Measurements from ENCODE around the gene CLNK.

CLNK gene

GRCh38 chr4:10504570-10505179 is 179.9 kb downstream of the CLNK start:
- no peak for DNase-seq

DNA sequence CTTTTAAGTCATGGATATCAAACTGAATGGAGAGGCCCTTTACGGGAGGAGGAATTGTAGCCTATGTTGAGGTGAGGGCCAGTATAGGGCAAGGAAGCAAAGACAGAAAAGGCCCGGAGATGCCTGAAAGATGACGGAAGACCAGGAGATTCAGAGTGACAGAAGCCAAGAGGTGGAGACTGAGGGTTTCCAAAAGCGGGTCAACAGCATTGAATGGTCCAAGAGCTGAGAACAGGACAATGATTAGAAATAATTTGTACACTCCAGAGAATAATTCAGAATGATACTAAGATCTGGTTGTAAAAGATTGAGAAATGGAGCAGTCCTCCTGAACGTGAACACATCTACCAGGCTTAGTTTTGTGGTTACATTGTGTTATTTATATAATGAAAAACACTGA is 181.9 kb downstream of the CLNK start:
- DNase-seq = no peak

- DNase-seq = no peak
These were observed 183.8 kb downstream of the CLNK start for GRCh38 chr4:10500776-10501175.

- DNase-seq = no peak
These were observed 188.4 kb downstream of the CLNK start for GRCh38 chr4:10496200-10496599.

DNA sequence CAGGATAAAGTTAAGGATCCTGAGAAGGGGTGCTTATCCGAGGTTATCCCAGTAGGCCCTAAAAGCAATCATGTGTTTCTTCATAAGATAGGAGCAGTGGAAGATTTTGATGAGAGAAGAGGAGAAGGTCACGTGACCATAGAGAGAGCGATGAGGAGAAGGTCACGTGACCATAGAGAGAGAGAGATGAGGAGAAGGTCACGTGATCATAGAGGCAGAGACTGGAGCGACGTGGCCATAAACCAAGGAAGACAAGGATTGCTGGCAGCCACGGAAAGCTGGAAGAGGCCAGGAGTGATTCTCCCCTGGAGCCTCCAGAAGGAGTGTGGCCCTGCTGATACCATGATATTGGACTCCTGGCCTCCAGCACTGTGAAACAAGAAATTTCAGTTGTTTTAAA is 188.9 kb downstream of the CLNK start:
- DNase-seq = no peak

GRCh38 chr4:10492464-10492863 is 192.1 kb downstream of the CLNK start:
- no peak for DNase-seq

DNA sequence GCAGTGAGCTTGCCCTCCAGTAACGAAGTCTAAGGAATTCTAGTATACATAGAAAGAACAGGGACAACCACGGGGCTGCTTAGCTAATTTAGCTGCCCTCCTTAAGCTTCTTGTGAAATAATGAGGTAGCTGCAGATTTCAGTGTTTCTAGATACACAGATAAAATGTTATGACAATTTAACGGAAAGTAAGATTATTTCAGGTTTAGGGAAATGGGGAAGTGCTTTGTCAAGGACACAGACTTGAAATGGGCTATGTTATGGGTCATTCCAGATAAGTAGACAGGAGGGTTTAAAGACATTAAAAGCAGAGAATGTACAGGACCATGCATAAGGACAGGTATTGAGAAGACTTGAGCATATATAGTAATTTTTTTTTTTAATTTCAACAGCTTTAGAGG is 193.2 kb downstream of the CLNK start:
- no peak for DNase-seq

DNA sequence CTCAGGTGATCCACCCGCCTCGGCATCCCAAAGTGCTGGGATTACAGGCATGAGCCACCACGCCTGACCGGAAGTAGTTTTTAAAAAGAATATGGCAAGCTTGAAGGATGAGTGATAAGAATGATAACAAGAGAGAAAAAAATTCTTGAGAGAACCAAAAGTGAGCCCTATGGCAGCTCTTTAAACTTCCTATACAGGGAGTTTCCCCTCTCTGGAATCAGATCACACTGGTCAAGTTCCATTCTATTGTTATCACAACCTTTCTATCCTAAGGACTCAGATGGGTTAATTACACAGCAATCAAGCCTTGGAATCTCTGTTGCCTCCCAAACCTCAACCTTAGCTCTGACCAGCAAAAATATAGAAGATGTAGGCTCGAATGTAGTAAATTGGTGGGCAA is 193.6 kb downstream of the CLNK start:
- DNase-seq = no peak

DNA sequence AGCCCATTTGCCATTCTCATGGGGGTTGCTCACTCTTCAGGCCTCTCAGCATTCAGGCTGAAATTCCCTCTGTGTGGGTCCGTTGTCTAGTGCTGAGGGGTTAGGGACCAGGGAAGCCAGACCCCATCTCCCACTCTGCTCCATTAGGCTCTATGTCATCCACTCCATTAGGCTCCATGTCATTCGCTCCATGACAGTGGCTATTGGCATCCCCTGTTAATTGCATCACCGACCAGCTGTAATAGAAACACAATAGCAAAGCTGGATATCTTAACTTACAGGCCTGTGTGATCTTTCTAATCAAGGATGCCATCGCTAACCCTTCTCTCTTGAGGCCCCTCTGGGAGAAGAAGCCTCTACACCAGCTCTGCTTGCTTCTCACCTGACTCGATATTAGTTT is 201.7 kb downstream of the CLNK start:
- DNase-seq = no peak

DNA sequence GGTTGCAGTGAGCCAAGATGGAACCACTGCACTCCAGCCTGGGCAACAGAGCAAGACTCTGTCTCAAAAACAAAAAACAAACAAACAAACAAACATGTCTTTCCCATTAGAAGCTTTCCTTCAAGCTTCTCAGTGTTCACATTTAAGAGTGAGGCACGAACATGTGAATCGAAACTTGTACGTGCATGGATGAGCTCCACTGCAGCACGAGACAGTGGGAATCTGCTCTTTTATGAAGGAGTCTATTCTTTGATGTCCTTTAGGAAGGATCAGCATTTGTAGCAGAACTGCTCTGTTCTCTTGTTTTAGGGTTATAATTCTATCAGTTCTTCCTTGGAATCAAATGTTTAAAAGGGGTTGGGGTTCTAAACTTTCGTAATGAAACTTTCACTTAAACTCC is 204.0 kb downstream of the CLNK start:
- DNase-seq = no peak

DNA sequence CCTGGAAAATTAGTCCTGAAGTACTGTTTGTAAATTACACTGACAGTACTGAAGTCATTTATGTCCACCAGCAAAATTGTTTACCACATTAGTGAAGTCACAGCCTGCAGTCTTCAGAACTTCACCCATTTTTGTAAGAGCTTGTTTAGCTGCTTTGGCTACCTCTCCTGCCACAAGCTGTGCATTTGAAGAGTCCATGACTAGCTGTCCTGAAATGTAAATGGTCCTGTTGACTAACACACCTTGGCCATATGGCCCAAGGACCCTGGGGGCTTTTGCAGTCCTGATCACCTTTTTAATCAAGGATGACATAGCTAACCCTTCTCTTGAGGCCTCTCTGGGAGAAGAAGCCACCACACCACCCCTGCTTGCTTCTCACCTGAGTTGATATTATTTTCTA is 205.9 kb downstream of the CLNK start:
- DNase-seq = no peak

- no peak for DNase-seq
These were observed 214.1 kb downstream of the CLNK start for GRCh38 chr4:10470505-10470904.

- DNase-seq = no peak
These were observed 218.4 kb downstream of the CLNK start for GRCh38 chr4:10466161-10466560.

DNA sequence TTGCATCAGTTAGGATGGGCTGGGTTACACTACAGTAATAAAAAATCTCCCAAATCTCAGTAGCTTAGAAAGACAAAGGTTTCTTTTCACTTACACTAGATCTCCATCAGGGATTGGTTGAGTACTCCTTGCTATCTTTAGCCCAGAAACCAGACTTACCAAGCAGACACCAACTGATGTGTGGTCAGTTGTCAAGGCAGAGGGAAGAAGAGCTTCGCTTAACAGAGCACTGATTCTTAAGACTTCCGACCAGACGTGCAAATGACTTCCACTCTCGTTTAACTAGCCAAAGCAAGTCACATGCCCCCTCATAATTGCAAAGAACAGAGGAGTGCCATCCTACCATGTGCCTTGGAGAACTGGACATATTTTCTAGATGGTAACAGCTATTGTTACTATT is 221.7 kb downstream of the CLNK start:
- no peak for DNase-seq

- no peak for DNase-seq
These were observed 222.6 kb downstream of the CLNK start for GRCh38 chr4:10461850-10462400.

DNA sequence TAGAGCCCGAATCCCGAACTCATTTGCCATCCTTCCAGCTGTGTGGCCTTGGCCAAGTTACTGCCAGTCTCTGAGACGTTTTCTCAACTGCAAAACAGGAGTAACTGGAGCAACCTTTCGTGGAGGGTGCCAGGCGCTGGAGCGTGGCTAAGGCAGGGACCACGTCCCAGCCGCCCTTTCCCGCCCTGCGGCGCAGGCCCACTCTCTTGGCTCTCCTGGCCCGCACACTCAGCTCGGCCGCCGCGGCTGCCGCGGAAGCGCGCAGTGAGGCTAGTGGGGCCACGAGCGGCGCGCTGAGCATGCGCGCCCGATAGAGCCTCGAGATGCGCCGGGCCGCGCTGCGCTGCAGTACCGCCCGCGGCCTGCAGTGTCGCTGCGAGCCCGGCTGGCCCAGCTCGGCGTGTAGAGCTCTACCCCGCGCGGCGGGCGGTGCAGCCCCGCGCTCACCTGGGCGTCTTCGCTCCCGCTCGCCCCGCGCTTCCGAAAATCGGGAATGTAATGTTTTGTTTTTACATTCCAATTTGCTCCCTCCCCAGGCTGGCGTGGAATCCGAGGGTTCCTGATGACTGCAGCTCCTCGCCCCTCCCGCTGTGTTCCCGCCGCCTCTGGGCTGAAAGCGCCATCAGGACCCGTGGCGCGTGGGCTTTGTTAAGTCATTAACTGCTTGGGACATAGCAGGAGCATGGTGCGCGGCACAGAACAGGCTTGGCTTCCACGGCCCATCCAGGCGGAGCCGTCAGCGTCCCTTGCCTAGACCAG is 223.3 kb downstream of the CLNK start:
- DNase-seq = peak; percentile 80 to 92 (median 90)

DNA sequence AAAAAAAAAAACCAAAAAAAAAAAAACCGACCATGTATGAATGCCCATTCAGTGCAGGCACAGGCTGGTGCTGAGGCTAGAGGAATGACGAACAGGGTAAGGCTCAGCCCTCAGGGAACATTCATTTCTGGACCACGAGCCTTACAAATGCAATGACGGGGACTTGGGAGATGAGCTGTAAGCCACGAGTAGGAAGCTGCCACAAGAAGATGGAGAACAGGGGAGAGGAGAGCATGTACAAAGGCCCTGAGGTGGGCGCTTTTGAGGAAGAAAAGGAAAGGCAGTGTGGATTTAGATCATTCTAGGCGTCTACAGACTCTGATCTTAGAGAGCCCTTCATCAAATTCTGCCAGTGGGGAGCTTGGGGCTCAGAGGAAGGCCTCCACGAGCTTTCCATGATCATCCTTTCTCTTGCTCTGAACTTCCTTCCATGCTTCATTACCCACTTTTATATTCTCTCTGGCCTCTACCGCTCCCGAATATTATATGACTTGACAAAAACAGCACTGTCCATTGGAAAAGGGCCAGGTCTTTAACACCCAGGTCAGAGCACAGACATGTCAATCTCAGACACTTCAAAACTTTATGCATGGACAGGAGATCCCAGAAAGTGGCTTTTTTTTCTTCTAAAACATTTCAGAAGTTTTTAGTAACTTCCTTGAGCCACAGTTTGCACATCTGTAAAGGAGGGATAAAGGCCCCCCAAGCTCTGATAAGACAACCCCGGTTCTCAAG is 224.1 kb downstream of the CLNK start:
- DNase-seq = no peak

- DNase-seq = no peak
These were observed 225.3 kb downstream of the CLNK start for GRCh38 chr4:10459305-10459704.

DNA sequence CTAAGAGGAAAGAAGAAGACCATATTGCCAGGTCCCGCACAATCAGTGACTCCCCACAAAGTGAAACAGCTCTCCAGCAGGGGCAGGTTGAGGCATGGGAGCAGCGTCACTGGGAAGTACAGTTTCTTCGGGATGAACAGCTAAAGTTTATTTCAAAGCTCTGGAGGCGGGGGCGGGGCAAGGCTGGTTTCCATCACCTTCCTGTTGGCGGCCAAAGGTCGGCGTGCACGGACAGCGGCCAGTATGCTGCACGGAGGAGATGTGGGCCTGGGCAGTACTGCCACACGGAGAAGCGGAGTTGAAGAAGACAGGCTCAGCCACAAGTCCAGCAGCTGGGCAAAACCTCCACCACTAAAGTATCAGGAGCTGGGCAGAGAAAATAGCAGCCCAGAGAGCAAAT is 226.4 kb downstream of the CLNK start:
- no peak for DNase-seq

DNA sequence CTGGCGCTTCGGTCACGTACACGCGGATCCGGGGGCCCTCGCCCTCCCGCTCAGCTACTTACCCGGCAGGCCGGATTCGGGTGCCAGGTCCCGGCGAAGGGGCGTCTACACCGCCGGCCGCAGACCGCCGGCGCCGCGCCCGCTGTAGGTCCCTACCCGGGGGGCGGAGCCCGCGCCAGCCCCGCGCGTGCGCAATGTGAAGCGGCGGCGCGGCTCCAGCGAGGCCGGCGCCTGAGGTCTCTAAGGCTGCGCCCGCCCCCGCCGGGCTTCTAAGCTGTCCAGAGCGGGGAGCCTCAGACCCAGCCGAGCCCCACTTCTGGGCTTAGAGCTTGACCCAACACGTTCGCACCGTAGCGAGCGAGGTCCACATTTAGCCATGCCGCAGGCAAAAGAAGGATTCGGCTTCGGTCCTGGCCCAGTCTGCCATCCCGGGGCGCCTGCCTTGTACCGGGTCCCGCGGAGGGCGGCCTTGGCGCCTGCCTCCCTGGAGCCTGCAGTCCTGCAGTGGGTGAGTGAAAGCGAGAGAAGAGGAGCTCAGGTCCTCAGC is 227.2 kb downstream of the CLNK start, which contains the start of gene ZNF518B:
Gene ZNF518B, minus strand, starts transcription at position 172 of the 547 bp plus-strand sequence. CDS start 11,098 bp downstream, outside the sequence.
- peak; percentile 80 to 93 (median 88) for DNase-seq

GRCh38 chr4:10456595-10457254 is 227.8 kb downstream of the CLNK start:
- DNase-seq = peak; percentile 40 to 80 (median 72)

GRCh38 chr4:10456260-10456594 is 228.3 kb downstream of the CLNK start:
- no peak for DNase-seq

DNA sequence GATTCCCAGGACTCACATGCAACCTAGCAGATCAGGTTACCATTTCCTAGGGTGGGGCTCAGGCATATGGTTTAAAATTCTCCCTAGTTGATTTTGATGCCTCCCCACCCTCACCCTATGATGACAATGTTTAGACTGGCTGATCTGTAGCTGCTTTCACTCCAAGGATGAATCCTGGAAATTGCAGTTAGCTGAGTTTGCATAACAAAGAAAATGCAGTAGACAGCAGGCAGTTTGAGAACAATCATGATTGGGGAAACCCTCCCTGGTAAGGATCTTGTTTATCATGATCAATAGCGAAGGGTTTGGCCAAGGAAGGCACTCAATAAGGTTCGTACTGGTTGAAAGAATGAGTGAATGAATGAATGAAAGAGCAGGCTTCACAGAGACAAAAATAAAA is 229.4 kb downstream of the CLNK start:
- no peak for DNase-seq

All from suppressor macrophage (primary cell).